Measurements from ENCODE around the gene GFOD1.

GRCh38 chr6:13373488-13373886 lies 113.9 kb downstream of the GFOD1 start:
- TF ChIP-seq POLR2A (IDR thresholded peaks at IDR 0.05) (no peak), CTCF (IDR thresholded peaks at IDR 0.05) (no peak)

Data from heart left ventricle (tissue), 13 donors.